H1 (cell line): ENCODE measurements around the gene UFC1. TPM values are rescaled to one million over a fixed set of nuclear protein-coding genes. Genes with fewer than 3 reads are reported as not detected.

ENCODE experiments used
- CTCF ChIA-PET: fragments of 300-600 bp; sonication (Branson Sonifier 250); formaldehyde crosslinking; loops from one replicate; lab custom pipeline; 2021; ENCODE audit not compliant: partially characterized antibody; lab: Charles Lee
- POLR2A ChIA-PET: fragments of 300-600 bp; sonication (Branson Sonifier 250); formaldehyde crosslinking; loops from one replicate; lab custom pipeline; 2021; ENCODE audit warnings: inconsistent platforms; ENCODE audit not compliant: partially characterized antibody; lab: Charles Lee
- DNase-seq, 2 experiments: peaks; one replicate each; pipeline versions ENCODE4 v3.0.0 to v3.0.0-alpha.2; 2010 to 2022; ENCODE audit warnings: low spot score in 2 of 2, low read depth in 1 of 2, mixed read lengths in 1 of 2
- FAIRE-seq: peaks from 2 replicates; lab custom pipeline; 2011; peaks lifted over from hg19 to GRCh38; lab: Jason Lieb, UNC
- H2AFZ ChIP-seq: 2 replicates; pipeline ENCODE4 v1.8.1; 2012; ENCODE audit warnings: low read length, inconsistent platforms
- H2AK5ac ChIP-seq: 2 replicates; pipeline ENCODE4 v1.6.1; 2013; ENCODE audit warnings: low read depth, low read length
- H2BK120ac ChIP-seq: replicated peaks from 2 replicates; pipeline ENCODE3; 2013; ENCODE audit warnings: low read depth, low read length, inconsistent platforms
- H2BK12ac ChIP-seq: 2 replicates; pipeline ENCODE4 v1.6.1; 2013; ENCODE audit warnings: low read depth, low read length
- H2BK15ac ChIP-seq: 2 replicates; pipeline ENCODE4 v1.6.1; 2013; ENCODE audit warnings: low read length
- H2BK20ac ChIP-seq: 2 replicates; pipeline ENCODE4 v1.6.1; 2013; ENCODE audit warnings: low read length
- H2BK5ac ChIP-seq: 2 replicates; pipeline ENCODE4 v1.6.1; 2013; ENCODE audit warnings: low read depth, low read length
- H3K14ac ChIP-seq: 2 replicates; pipeline ENCODE4 v1.6.1; 2013; ENCODE audit warnings: inconsistent platforms; ENCODE audit not compliant: insufficient read length
- H3K18ac ChIP-seq: 2 replicates; pipeline ENCODE4 v1.6.1; 2013; ENCODE audit warnings: low read length; ENCODE audit errors: extremely low read depth
- H3K23ac ChIP-seq: 2 replicates; pipeline ENCODE4 v1.6.1; 2013; ENCODE audit warnings: inconsistent platforms; ENCODE audit not compliant: insufficient read length
- H3K23me2 ChIP-seq: 2 replicates; pipeline ENCODE4 v1.6.1; 2013; ENCODE audit warnings: low read depth, low read length
- H3K27ac ChIP-seq: 2 replicates; pipeline ENCODE4 v1.6.1; 2011; ENCODE audit warnings: low read depth, low read length, inconsistent platforms
- H3K27me3 ChIP-seq, 4 experiments: replicated peaks in 1 of 4; 1 replicate in 1 of 4; 2 replicates in 3 of 4; pipeline versions ENCODE4 v1.6.1 to v1.8.1; 2011 to 2013; ENCODE audit warnings: low read length in 3 of 4, mild to moderate bottlenecking in 3 of 4, inconsistent platforms in 2 of 4, mixed read lengths in 2 of 4, moderate library complexity in 1 of 4; ENCODE audit not compliant: control insufficient read depth in 3 of 4, insufficient read depth in 3 of 4; ENCODE audit errors: extremely low read depth in 1 of 4
- H3K36me3 ChIP-seq, 4 experiments: 2 replicates each; pipeline versions ENCODE4 v1.6.1 to v1.8.1; 2011 to 2013; ENCODE audit warnings: mild to moderate bottlenecking in 4 of 4, low read length in 3 of 4, moderate library complexity in 2 of 4, control low read depth in 1 of 4, inconsistent platforms in 1 of 4; ENCODE audit not compliant: insufficient read depth in 4 of 4, control insufficient read depth in 2 of 4
- H3K4ac ChIP-seq: replicated peaks from 2 replicates; pipeline ENCODE3; 2013; ENCODE audit warnings: low read length, low read depth, mixed read lengths, inconsistent platforms; ENCODE audit not compliant: insufficient read length
- H3K4me1 ChIP-seq, 4 experiments: replicated peaks in 1 of 4; 1 replicate in 1 of 4; 2 replicates in 3 of 4; pipeline versions ENCODE4 v1.6.1 to v1.8.1; 2011 to 2013; ENCODE audit warnings: low read length in 3 of 4, inconsistent platforms in 2 of 4, mixed read lengths in 1 of 4; ENCODE audit not compliant: insufficient read depth in 4 of 4, control insufficient read depth in 3 of 4
- H3K4me2 ChIP-seq, 2 experiments: 2 replicates each; pipeline versions ENCODE4 v1.6.1 to v1.8.1; 2011 to 2013; ENCODE audit warnings: low read depth in 2 of 2, low read length in 2 of 2, control low read depth in 1 of 2, inconsistent platforms in 1 of 2, mild to moderate bottlenecking in 1 of 2; ENCODE audit not compliant: insufficient read depth in 1 of 2
- H3K4me3 ChIP-seq, 4 experiments: fragments of 200-600, 300-600 bp in 1 of 4; sonication (generic), shearing (Covaris generic), sonication (Bioruptor Twin) in 1 of 4; 2 replicates each; pipeline versions ENCODE4 v1.5.1 to v1.8.1; 2011 to 2016; ENCODE audit warnings: low read length in 4 of 4, low read depth in 3 of 4, control low read depth in 2 of 4, inconsistent platforms in 2 of 4, mild to moderate bottlenecking in 2 of 4, mixed read lengths in 1 of 4, moderate library complexity in 1 of 4; ENCODE audit not compliant: insufficient read depth in 2 of 4; ENCODE audit errors: extremely low read depth in 1 of 4
- H3K56ac ChIP-seq: replicated peaks from 2 replicates; pipeline ENCODE3; 2013; ENCODE audit warnings: low read depth, mild to moderate bottlenecking, mixed read lengths, low read length, inconsistent platforms; ENCODE audit not compliant: insufficient read length
- H3K79me1 ChIP-seq: 2 replicates; pipeline ENCODE4 v1.6.1; 2013; ENCODE audit warnings: low read depth, low read length, control low read depth
- H3K79me2 ChIP-seq, 2 experiments: 2 replicates each; pipeline versions ENCODE4 v1.6.1 to v1.8.1; 2012 to 2013; ENCODE audit warnings: low read length in 2 of 2, mild to moderate bottlenecking in 2 of 2, inconsistent platforms in 1 of 2; ENCODE audit not compliant: insufficient read depth in 2 of 2, control insufficient read depth in 1 of 2
- H3K9ac ChIP-seq, 4 experiments: replicated peaks in 1 of 4; 1 replicate in 1 of 4; 2 replicates in 3 of 4; pipeline versions ENCODE4 v1.6.1 to v1.8.1; 2011 to 2013; ENCODE audit warnings: low read depth in 3 of 4, low read length in 3 of 4, control low read depth in 2 of 4, mild to moderate bottlenecking in 2 of 4, moderate library complexity in 2 of 4, inconsistent platforms in 1 of 4; ENCODE audit errors: extremely low read depth in 1 of 4
- H3K9me3 ChIP-seq, 2 experiments: 2 replicates each; pipeline versions ENCODE4 v1.6.1 to v1.8.1; 2012 to 2013; ENCODE audit warnings: mild to moderate bottlenecking in 2 of 2, moderate library complexity in 2 of 2, control low read depth in 1 of 2, inconsistent platforms in 1 of 2, low read depth in 1 of 2, low read length in 1 of 2, mixed read lengths in 1 of 2; ENCODE audit not compliant: insufficient read depth in 2 of 2
- H4K20me1 ChIP-seq, 2 experiments: replicated peaks in 1 of 2; 2 replicates each; pipeline versions ENCODE3 to v1.8.1; 2011 to 2013; ENCODE audit warnings: inconsistent platforms in 2 of 2, low read length in 2 of 2, mild to moderate bottlenecking in 1 of 2; ENCODE audit not compliant: insufficient read depth in 2 of 2, control insufficient read depth in 1 of 2
- H4K5ac ChIP-seq: 2 replicates; pipeline ENCODE4 v1.6.1; 2013; ENCODE audit warnings: low read length, low read depth, mixed read lengths, inconsistent platforms; ENCODE audit not compliant: insufficient read length
- H4K8ac ChIP-seq: 2 replicates; pipeline ENCODE4 v1.8.0; 2013; ENCODE audit warnings: mild to moderate bottlenecking, moderate library complexity, low read length, inconsistent platforms; ENCODE audit not compliant: insufficient read depth; ENCODE audit errors: extremely low read depth
- H4K91ac ChIP-seq: replicated peaks from 2 replicates; pipeline ENCODE3; 2013; ENCODE audit warnings: low read length, mixed read lengths, inconsistent platforms; ENCODE audit not compliant: insufficient read length
- ASH2L ChIP-seq: fragments of 200-600, 300-600 bp; sonication (generic); IDR thresholded peaks from one replicate; pipeline ENCODE4 v1.7.1; 2017; ENCODE audit warnings: low read length
- EZH2 ChIP-seq: fragments of 200-600 bp; sonication (generic); IDR thresholded peaks from 2 replicates; pipeline ENCODE4 v1.7.1; 2012; ENCODE audit warnings: low read depth, mild to moderate bottlenecking, moderate library complexity, low read length, inconsistent platforms; ENCODE audit not compliant: severe bottlenecking
- GTF2F1 ChIP-seq: IDR thresholded peaks from 2 replicates; pipeline ENCODE4 v1.6.1; 2012; ENCODE audit warnings: low read depth, low read length, improper control_type of control experiment, borderline replicate concordance
- HDAC2 ChIP-seq, 2 experiments: fragments of 300-600 bp in 1 of 2; sonication (generic) in 1 of 2; IDR thresholded peaks; 2 replicates each; pipeline ENCODE4 v1.6.1; 2011 to 2012; ENCODE audit warnings: low read depth in 2 of 2, low read length in 2 of 2, mild to moderate bottlenecking in 2 of 2, moderate library complexity in 2 of 2, borderline replicate concordance in 1 of 2, inconsistent platforms in 1 of 2
- JUND ChIP-seq: IDR thresholded peaks from 2 replicates; pipeline ENCODE4 v1.6.1; 2011; ENCODE audit warnings: mild to moderate bottlenecking, improper control_type of control experiment, low read length
- POLR2A ChIP-seq, 2 experiments: IDR thresholded peaks; 1 replicate in 1 of 2; 2 replicates in 1 of 2; pipeline ENCODE4 v1.6.1; 2011; ENCODE audit warnings: low read depth in 2 of 2, low read length in 2 of 2, mild to moderate bottlenecking in 2 of 2; ENCODE audit errors: control extremely low read depth in 1 of 2
- SIN3A ChIP-seq, 2 experiments: IDR thresholded peaks in 1 of 2; conservative IDR thresholded peaks in 1 of 2; 2 replicates each; pipeline ENCODE4 v1.6.1; 2011 to 2012; ENCODE audit warnings: low read length in 2 of 2, improper control_type of control experiment in 1 of 2, low read depth in 1 of 2, mild to moderate bottlenecking in 1 of 2
- SP1 ChIP-seq: IDR thresholded peaks from 2 replicates; pipeline ENCODE4 v1.6.1; 2011; ENCODE audit warnings: low read depth, low read length
- WGBS, 2 experiments: shearing (Covaris generic) in 1 of 2; methylation state at CpG; one replicate each; pipeline versions ENCODE4 v1.1.6 to v1.1.7; 2013 to 2015; ENCODE audit warnings: low lambda C conversion rate in 2 of 2, mixed read lengths in 2 of 2, inconsistent platforms in 1 of 2, low coverage in 1 of 2, missing lambda C conversion rate in 1 of 2; ENCODE audit not compliant: insufficient replicate concordance in 2 of 2, insufficient coverage in 1 of 2, insufficient read length in 1 of 2; ENCODE audit errors: extremely low coverage in 1 of 2, missing lambda C conversion rate in 1 of 2; 5-methylcytosine and 5-hydroxymethylcytosine counted together
- polyA plus RNA-seq, 7 experiments: library from polyadenylated mRNA; depleted of rRNA in 3 of 7; stranded (reverse) in 5 of 7; unstranded in 2 of 7; fragments of >200 nt in 5 of 7; fragments of 200-250 nt in 2 of 7; gene quantifications; 1 replicate in 5 of 7; 2 replicates in 1 of 7; 4 replicates in 1 of 7; pipeline versions ENCODE4 v1.2.1 to v1.2.3, GENCODE V29; 2011 to 2013; ENCODE audit warnings: missing spikeins in 2 of 7, mixed read lengths in 2 of 7
- total RNA-seq: library from RNA; stranded (reverse); fragmentation: NEBNext Ultra II Directional; extraction: Animal tissue kit (Norgen Biotek cat#: 25700); gene quantifications from 2 replicates; pipeline ENCODE4 v1.2.1, GENCODE V29; 2021
- TF ChIP-seq, protein P1 (sequence below): IDR thresholded peaks from 2 replicates; pipeline ENCODE4 v1.6.1; 2012; ENCODE audit warnings: inconsistent platforms

The UFC1 gene
- total and polyA plus RNA-seq, 2 of the 8 experiments (the other 6 are each of a cell fraction or from before 2014, with no cell fraction given) = 67.8 to 102 TPM

- H3K9ac ChIP-seq = peak within 1 kb of the TSS in 3 of 4 experiments; percentile 81 to 83 (median 82); a peak in 6 of 7 replicates
- H3K36me3 ChIP-seq = peaks cover 5 to 31% (median 14%) of the 10 kb centered on the region in 4 experiments; a peak in 6 of 8 replicates
- peak within 1 kb of the TSS; percentile 66 to 96 (median 84) for H3K4me3 ChIP-seq
- DNase-seq (peak in 1 of 2 experiments; percentile 100), FAIRE-seq (no peak)
- ChIA-PET CTCF (interaction anchor here (0.6 to 2.8 kb wide), 12 partner anchors 9 to 1308 kb away, joined by 3 to 27 read pairs (median 3); partner anchors contain the start of genes ADAMTS4, NDUFS2, PPOX and TOMM40L), POLR2A (interaction anchor here (0.7 to 4.0 kb wide), 22 partner anchors 11 to 263 kb away, joined by 3 to 51 read pairs (median 4); partner anchors contain the start of genes ADAMTS4, APOA2, DEDD and F11R)
- H2BK15ac ChIP-seq = peak within 1 kb of the TSS; percentile 99; the same call in 1 of the 2 replicates
- H4K8ac ChIP-seq = peak within 1 kb of the TSS; percentile 91
- H2BK12ac ChIP-seq = peak within 1 kb of the TSS; percentile 83
- no peak within 1 kb of the TSS for H3K23ac ChIP-seq
- peak within 1 kb of the TSS; percentile 100 for H3K18ac ChIP-seq
- H3K27ac ChIP-seq = peak within 1 kb of the TSS; percentile 88
- WGBS, 2 experiments = 2% methylated on average over 41 of the region's 50 CpGs; no CpG with 5 or more reads in 1 of the 2 experiments
- no peak within 1 kb of the TSS for H2AK5ac ChIP-seq
- H2BK120ac ChIP-seq = no peak within 1 kb of the TSS
- H3K4me2 ChIP-seq = peak within 1 kb of the TSS; percentile 61 to 93
- H3K23me2 ChIP-seq = peaks cover 2% of the 10 kb centered on the region; the same call in 1 of the 2 replicates
- peak within 1 kb of the TSS; percentile 62 for H3K4ac ChIP-seq
- H4K20me1 ChIP-seq = peaks cover 0 to 6% of the 10 kb centered on the region in 2 experiments
- H2BK20ac ChIP-seq = no peak within 1 kb of the TSS
- peak within 1 kb of the TSS; percentile 99 for H2BK5ac ChIP-seq
- H3K79me1 ChIP-seq = peaks cover 4% of the 10 kb centered on the region
- peak within 1 kb of the TSS; percentile 40 for H4K91ac ChIP-seq
- H3K9me3 ChIP-seq = no peaks in the 10 kb centered on the region
- peaks cover 0 to 13% (median under 1%) of the 10 kb centered on the region in 4 experiments; a peak in 3 of 7 replicates for H3K4me1 ChIP-seq
- H3K56ac ChIP-seq = peak within 1 kb of the TSS; percentile 65
- H3K79me2 ChIP-seq = peaks cover 0 to 4% of the 10 kb centered on the region in 2 experiments; a peak in 1 of 4 replicates
- H4K5ac ChIP-seq = peak within 1 kb of the TSS; percentile 94
- no peaks in the 10 kb centered on the region for H3K27me3 ChIP-seq
- H3K14ac ChIP-seq = no peak within 1 kb of the TSS
- peak within 1 kb of the TSS; percentile 96 for H2AFZ ChIP-seq
- TF ChIP-seq, protein P1, sequence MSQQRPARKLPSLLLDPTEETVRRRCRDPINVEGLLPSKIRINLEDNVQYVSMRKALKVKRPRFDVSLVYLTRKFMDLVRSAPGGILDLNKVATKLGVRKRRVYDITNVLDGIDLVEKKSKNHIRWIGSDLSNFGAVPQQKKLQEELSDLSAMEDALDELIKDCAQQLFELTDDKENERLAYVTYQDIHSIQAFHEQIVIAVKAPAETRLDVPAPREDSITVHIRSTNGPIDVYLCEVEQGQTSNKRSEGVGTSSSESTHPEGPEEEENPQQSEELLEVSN = peak; percentile 73
- peak; percentile 89 to 97 for TF ChIP-seq POLR2A (IDR thresholded peaks at IDR 0.05; ENCODE audit: control extremely low read depth in 1 of 2, low read depth in 2 of 2, low read length in 2 of 2)
- TF ChIP-seq EZH2 = no peak
- TF ChIP-seq ASH2L = peak; percentile 94
- no peak for TF ChIP-seq GTF2F1
- peak in 1 of 2 experiments; percentile 65; a peak in 2 of 4 replicates for TF ChIP-seq HDAC2 (IDR thresholded peaks at IDR 0.05; ENCODE audit: borderline replicate concordance in 1 of 2, low read depth in 2 of 2, low read length in 2 of 2)
- TF ChIP-seq JUND = 0 out of 2 replicates have a peak, but pooled peaks have one; percentile 31
- TF ChIP-seq SP1 = peak; percentile 29; the same call in 1 of the 2 replicates
- peak; percentile 72 to 74; a peak in 2 of 4 replicates for TF ChIP-seq SIN3A (conservative IDR thresholded peaks at IDR 0.05 in 1 of 2, IDR thresholded peaks at IDR 0.05 in 1 of 2; ENCODE audit: low read depth in 1 of 2, low read length in 2 of 2)
Observed at GRCh38 chr1:161177112-161177935, 23.5 kb downstream of the UFC1 start, which contains the start of gene B4GALT3. B4GALT3 (minus strand) TSS chr1:161177507; CDS start chr1:161176060, 1,447 bp downstream.
